Cerebellar nuclear complex (tissue), 1 donor: Measurements from ENCODE around the gene CRTC3.
"Not testable (repeated sequence)": the region's sequence is repeated elsewhere in the genome, so short reads cannot be mapped to it uniquely, and the experiment has no call there.

Experiments
- DNase-seq, 2 experiments: peaks; one replicate each; lab custom pipeline; 2025; lab: John Stamatoyannopoulos, UW

CRTC3 gene

DNA sequence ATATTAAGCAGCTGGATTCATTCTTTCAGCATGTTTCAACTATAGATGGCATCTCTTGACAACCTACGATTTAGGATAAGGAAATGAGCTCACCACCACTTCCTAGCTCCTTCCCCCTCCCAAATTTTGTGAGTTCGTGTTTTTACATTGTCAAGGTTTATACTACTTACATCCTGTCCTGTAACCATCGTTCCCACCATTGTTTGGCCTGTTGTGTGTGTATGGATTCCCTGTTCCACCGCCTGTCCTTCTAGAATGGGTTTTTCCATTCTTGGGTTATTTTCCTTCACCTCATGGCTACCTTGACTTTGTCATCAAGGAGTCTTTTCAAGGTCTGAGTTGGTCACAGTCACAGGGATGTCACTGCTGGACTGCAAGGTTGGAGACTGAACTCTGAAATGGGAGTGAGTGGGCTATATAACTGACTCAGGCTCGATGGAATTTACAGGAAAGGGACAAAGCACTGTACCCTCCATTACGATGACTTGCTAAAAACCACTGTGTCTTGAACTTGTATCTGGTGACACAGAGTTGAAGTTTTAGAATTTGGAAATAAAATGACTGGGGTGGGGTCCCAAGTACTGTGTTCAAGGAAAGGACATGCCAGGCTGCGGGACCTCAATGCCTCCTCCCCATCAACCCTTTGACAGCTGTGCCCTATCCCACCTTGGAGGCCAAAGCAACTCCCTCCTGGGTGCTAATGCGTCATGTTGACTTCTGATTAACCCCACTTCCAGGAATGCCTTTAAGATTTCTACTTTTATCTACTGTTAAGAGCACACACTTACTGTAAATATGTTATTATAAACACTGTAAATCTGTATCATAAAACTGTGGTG lies 120.6 kb downstream of the CRTC3 start:
- DNase-seq = no peak

DNA sequence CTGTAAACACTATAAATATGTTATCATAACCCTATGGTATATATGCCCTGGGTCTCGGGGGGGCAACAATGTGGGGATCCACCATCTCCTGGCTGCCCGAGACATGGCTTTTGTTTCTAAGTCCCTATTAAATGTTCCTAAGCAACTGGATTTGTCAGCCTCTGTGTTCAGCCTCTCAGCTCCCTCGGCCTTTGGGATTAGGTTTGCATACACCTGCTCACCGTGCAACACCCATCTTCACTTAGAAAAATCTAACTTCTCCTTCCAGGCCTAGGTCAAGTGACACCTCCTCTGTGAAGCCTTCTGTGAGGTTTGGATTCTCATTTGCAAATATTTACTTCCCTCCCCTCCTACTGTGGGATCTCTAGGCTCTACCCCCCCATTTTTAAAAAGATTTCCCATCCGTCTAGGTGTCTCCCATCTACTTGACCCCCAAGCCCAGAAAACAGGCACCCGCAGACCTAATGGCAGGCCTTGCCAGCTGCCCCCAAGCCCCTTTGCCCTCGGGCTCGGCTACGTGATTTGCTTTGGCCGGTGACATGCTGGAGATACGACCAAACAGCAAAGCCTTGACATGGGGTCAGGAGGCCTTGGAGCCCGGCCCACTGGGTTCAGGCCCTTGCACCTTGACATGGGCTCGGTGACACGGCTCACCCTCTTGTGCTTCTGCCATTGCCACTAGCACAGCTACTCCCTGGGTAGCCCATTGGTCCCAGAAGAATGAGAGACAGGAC lies 121.4 kb downstream of the CRTC3 start:
- DNase-seq = no peak

DNA sequence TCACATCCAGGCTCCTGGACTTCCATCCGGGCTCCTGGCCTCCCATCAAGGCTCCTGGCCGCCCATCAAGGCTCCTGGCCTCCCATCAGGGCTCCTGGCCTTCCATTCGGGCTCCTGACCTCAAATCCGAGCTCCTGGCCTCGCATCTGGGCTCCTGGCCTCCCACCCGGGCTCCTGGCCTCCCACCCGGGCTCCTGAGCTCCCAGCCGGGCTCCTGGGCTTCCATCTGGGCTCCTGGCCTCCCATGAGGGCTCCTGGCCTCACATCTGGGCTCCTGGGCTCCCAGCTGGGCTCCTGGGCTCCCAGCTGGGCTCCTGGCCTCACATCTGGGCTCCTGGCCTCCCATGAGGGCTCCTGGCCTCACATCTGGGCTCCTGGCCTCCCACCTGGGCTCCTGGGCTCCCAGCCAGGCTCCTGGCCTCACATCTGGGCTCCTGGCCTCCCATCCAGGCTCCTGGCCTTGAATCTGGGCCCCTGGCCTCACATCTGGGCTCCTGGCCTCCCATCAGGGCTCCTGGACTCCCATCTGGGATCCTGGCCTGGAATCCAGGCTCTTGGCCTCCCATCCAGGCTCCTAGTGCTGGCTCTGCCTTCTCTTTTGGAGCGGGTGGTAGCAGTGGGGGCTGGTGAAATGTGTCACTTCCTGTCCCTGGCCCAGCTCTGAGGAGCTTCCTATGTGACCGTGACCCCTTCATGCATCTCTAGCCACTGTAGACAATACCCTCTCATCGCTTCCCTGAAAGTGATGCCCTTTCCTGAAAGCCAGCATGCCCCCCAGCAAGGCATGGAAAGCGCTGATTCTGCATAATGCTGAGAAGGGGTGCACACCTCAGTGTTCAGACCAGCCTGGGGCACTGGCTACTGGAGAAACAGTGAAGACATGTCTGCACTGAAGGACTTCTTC lies 124.8 kb downstream of the CRTC3 start:
- no peak for DNase-seq

DNA sequence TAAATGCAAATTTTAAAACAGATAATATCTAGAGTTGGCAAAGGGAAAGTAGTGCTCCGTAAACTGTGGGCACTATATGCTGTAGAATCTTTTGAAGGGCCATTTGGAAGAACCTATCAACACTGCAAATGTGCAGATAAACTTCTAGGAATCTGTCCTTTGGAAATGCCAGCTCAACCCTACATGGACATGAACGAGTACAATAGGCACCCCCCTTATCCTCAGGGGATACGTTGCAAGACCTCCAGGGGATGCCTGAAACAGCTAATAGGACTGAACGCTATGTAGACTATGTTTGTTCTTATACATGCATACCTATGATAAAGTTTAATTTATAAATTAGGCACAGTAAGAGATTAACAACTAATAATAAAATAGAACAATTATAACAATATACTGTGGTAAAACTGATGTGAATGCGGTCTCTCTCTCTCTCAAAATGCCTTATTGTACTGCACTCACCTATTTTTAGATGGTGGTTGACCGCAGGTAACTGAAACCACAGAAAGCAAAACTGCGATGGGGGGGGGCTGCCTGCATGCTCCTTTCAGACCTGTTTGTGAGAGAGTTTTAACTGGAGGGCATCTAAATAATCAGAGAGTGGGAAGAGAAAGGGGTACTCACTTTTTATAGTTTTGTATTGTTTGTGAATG lies 127.9 kb downstream of the CRTC3 start:
- DNase-seq = not testable (repeated sequence)

DNA sequence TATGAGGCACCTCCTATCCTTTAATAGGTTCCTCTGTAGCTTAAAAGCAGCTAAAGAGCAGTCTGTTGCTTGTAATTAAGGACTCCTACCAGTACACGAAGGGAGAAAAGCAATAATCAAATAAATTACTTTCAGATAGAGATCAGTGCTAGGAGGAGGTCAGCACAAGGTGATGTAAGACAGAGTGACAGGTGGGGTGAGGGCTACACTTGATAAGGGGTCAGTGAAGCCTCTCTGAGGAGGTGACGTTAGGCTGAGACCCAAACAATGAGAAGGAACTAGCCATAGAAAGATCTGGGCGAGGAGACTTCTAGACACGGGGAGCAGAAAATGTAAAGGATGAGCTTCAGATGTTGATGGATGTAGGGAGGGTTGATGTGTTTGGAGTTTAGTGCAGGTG lies 129.8 kb downstream of the CRTC3 start:
- no peak for DNase-seq

DNA sequence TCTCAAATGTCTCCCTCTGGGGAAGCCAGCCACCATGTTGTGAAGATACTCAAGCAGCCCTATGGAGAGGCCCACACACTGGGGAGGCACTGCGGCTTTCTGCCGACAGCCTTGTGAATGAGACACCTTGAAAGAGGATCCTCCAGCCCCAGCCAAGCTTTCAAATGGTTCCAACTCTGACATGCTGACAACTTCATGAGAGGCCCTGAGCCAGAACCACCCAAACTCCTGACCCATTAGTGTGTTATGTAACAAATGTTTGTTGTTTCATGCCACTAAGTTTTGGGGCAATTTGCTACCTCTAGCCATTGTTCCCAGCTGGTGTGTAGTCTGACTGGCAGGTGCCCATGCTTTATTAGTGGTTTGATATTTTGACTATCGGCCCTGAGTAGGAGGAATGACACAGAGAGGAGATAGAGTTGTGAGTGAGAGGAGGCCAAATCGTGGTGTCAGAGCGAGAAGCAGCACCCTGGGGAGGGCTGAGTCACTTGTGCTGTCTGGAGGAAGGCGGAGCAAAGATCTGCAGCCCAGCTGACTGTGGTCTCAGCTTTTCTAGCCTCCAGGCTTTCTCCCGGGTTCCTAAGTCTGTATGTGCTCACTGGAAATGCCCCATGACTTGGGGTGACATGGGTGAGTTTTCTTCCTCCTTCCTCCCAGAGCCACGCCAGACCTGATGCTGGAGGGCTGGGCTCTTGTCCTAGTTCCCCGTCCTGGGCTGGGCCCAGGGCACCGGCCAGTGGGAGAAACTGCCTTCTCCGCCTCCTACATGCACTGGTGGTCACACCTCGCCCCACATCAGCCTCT lies 130.7 kb downstream of the CRTC3 start:
- no peak for DNase-seq

DNA sequence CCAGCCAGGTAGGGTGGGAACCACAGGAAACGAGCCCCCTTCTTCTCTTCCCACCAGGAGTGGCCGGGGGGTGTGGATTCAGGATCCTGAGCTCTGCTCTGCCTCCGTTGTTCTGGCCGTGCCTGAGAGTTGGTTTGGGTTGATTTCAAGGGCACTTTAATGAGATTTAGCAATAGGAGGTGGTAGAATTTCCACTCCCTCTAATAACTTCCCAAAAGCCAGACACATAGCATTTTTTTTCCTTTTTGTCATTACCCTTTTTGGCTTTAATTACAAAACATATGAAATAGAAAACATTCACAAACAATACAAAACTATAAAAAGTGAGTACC lies 131.2 kb downstream of the CRTC3 start:
- DNase-seq = not testable (repeated sequence)

DNA sequence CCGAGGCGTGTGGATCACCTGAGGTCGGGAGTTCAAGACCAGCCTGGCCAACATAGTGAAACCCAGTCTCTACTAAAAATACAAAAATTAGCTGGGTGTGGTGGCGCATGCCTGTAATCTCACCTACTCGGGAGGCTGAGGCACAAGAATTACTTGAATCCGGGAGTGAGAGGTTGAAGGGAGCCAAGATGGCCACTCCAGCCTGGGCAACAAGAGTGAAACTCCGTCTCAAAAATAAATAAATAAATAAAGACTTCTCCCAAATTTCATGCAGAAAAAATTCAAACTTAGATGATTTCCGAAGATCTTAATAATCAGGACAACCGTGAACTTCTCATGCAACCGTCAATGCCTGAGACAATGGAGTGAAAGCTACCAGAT lies 134.3 kb downstream of the CRTC3 start:
- not testable (repeated sequence) for DNase-seq

DNA sequence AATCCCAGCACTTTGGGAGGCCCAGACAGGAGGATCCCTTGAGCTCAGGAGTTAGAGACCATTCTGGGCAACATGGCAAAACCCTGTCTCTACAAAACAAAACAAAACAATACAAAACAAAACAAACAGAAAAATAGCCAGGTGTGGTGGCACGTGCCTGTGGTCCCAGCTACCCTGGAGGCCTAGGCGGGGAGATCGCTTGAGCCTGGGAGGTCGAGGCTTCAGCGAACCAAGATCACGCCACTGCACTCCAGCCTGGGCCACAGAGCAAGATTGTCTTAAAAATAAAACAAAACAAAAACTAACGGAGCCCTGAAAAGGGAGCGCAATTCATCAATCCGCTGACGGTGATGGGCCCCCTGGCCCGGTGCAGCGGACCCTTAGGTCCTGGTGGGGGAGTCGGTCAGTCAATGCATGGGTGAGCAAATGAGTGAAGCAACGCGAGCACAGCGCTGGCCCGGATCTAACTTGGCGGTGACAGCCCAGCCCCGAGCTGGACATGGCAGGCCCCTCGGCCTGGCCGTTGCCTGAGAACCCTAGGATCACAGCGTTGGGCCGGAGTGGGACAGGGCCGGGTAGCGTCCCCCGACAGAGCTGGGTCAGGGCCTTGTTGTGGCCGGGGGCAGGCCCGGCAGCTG lies 135.0 kb downstream of the CRTC3 start:
- no peak for DNase-seq

DNA sequence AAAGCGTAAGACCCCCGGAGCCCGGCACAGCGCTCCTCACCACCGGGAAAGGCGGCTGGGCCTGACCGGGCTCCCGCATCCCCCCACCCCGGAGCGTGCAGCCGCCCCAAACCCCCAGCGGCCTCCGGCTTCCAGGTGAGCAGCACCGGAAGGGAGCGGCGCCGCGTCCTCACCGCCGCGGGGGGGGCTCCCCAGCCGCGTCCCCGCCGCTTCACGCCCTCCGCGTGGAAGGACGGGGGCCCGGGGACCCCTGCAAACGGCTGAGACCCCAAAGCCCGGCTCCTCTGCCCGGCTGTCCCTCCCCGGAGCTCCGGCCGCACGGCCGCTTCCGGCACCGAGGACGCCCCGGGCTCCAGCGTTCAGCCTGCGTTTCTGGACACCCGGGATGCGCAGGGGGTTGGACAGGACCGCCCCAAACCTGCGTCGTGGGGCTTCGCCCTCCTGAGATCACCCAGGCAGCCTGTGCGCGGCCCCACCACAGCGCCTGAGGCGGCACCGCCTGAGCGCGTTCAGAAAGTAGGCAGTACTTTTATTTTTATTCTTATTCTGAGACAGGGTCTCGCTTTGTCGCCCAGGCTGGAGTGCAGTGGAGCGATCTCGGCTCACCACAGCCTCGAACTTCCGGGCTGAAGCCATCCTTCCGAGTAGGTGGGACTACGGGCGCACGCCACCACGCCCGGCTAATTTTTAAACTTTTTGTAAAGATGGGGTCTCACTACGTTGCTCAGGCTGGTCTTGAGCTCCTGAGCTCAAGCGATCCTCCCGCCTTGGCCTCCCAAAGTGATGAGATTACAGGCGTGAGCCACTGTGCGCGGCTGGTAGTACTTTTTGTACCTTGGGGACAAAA lies 135.8 kb downstream of the CRTC3 start:
- DNase-seq = no peak

DNA sequence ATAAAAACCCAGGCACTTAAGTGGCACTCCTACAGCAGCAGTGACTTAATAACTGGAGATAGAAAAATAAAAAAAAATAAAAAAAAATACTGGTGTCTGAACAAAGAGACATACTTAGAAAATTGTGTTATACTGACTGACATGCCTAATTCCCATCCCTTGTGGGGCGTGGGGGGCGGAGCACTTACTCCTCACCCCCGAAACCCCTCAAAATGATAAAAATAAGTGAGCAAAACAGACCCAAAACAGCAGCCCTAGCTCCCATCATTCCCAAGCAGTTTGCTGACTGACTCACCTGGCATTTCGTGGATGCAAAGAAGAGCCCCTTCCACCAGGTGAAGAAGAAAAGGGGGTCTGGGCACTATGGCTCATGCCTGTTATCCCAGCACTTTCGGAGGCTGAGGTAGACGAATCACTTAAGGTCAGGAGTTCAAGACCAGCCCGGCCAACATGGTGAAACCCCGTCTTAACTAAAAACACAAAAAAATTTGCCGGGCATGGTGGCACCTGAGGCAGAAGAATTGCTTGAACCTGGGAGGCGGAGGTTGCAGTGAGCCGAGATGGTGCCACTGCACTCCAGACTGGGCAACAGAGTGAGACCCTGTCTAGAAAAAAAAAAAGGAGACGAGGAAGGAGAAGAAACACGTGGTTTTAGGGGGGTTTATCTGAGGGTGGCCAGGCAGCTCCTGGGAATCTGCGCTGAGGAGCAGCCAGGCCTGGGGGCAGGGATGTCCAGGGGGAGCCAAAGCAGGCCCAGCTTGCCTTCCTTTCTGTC lies 136.6 kb downstream of the CRTC3 start:
- DNase-seq = no peak

DNA sequence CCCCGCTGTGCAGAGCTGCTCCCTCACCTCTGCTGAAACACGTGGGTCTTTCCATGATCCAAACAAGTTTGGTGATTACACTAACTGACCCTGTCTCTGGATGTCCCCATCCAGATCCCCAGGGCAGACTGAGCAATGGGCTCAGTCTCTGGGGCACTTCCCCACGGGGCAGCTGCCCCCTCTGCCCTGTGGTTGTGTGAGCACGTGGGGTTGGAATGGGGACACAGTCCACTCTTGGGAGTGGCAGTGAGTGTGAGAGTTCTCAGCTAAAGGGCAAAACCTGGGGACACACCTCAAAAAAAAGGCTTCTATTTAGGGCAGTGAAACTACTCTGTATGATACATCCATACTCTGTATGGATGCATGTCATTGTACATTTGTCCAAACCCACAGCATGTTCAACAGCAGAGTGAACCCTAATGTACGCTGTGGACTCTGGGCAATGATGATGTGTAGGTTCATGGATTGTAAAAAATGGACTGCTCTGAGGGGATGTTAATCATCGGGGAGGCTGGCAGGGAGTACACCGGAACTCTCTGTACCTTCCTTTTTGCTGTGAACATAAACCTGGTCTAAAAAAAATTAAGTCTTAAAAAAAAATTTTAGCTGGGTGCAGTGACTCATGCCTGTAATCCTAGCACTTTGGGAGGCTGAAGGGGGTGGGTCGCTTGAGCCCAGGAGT lies 137.5 kb downstream of the CRTC3 start:
- DNase-seq = no peak

DNA sequence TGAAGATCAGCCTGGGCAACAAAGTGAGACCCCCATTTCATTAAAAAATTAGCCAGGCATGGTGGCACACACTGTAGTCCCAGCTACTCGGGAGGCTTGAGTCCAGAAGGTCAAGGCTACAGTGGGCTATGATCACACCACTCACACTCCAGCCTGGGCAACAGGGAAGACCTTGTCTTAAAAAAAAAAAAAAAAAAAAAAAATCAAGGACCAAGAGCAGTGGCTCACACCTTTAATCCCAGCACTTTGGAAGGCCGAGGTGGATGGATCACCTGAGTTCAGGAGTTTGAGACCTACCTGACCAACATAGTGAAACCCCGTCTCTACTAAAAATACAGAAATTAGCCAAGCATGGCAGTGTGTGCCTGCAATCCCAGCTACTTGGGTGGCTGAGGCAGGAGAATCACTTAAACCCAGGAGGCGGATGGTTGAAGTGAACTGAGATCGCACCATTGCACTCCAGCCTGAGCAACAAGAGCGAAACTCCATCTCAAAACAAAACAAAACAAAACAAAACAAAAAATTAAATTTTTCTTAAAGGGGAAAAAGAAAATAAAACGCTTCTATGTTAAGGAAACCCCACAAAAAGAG lies 138.1 kb downstream of the CRTC3 start:
- DNase-seq = not testable (repeated sequence)

DNA sequence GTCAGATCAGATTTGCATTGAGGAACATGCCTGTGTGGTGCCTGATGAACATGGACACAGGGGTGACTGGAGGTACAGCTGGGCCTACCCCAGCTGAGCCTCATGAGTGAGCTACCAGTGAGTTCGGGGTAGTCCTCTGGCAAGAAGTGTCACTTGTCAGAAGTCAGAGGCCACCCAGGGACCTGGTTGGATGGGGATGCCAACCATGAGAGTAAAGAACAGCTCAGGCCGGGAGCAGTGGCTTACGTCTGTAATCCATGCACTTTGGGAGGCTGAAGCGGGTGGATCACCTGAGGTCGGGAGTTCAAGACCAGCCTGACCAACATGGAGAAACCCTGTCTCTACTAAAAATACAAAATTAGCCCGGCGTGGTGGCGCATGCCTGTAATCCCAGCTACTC lies 140.9 kb downstream of the CRTC3 start:
- DNase-seq = not testable (repeated sequence)

DNA sequence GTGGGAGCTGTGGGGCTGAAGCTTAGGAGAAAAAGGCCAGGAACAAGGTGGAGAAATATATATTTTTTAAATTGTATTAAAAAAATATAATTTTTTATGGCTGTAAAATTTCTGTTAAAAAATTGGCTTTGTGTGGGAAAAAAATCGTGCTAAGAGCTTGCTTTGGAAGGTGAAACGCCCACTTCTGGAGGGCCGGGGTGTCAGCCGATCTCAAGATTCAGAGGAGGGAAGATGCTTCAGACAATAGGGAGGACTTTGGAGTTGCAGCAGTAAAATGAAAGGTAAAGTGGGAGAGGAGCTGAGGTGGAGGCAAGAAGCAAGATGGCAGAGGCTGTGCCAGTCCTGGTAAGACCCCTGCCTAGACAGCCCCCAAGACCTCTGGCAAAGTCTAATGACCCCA lies 141.5 kb downstream of the CRTC3 start:
- DNase-seq = no peak

DNA sequence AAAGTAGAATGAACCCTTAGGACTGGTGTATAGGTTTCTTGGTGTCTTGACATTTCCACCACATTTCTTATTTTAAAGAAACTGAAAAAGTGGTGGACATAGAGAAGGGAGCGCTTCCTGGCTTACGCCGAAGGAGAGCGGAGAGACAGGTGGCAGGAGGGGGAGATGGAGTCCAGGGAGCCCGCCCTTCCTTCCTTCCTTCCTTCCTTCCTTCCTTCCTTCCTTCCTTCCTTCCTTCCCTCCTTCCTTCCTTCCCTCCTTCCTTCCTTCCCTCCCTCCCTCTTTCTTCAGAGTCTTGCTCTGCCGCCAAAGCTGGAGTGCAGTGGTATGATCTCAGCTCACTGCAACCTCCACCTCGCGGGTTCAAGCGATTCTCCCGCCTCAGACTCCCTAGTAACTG lies 143.6 kb downstream of the CRTC3 start:
- not testable (repeated sequence) for DNase-seq

DNA sequence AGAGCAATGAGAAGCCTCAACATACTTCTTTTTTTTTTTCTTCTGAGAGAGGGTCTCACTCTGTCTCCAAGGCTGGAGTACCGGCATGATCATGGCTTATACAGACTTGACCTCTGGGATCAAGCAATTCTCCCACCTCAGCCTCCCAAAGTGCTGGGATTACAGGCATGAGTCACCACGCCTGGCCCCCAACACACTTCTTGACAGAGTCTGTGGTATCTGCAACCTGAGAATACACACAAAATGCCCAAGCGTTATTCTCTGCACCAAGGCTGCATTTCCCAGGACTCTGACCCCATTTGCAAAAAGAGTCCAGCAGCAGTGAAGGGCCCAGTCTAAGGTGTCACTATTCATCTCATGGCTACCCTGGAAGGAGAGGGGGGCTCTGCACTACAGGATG lies 144.8 kb downstream of the CRTC3 start:
- DNase-seq = no peak

DNA sequence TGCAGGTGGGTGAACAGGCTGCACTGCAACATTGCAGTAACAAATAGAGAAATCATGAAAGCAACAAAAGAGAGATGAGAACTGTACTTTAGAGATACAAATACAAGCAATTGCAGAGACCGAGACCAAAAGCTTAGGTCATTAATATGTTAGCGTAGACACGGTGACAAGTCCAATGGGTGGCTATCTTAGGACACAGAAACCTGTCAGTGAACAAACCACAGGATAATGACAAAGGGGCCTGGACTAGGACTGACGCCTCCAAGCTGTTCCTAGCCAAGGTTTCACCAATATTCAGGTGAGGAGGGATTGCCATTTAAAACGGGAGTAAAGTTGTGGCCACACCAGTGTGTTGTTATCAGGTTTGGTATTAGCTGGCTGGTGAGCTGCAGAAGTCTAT lies 145.7 kb downstream of the CRTC3 start:
- DNase-seq = no peak
